Skeletal muscle satellite cell (primary cell): ENCODE data around the gene CHTF8.

Experiments
- H3K27me3 ChIP-seq: 2 replicates; pipeline ENCODE4 v1.7.0; 2013; ENCODE audit warnings: low read length; ENCODE audit not compliant: control insufficient read depth, insufficient read depth
- H3K36me3 ChIP-seq: 2 replicates; pipeline ENCODE4 v1.7.0; 2013; ENCODE audit warnings: mild to moderate bottlenecking, control low read depth, low read length; ENCODE audit not compliant: insufficient read depth
- H3K4me1 ChIP-seq: 2 replicates; pipeline ENCODE4 v1.7.0; 2013; ENCODE audit warnings: low read length; ENCODE audit not compliant: control insufficient read depth, insufficient read depth
- H3K4me2 ChIP-seq: 2 replicates; pipeline ENCODE4 v1.7.0; 2013; ENCODE audit warnings: mild to moderate bottlenecking, low read length
- H3K4me3 ChIP-seq: 2 replicates; pipeline ENCODE4 v1.7.0; 2013; ENCODE audit warnings: low read length
- H3K9ac ChIP-seq: 2 replicates; pipeline ENCODE4 v1.7.0; 2013; ENCODE audit warnings: mild to moderate bottlenecking, low read depth, low read length, moderate library complexity
- H3K9me3 ChIP-seq: replicated peaks from 2 replicates; pipeline ENCODE4 v1.7.0; 2013; ENCODE audit warnings: mild to moderate bottlenecking, control low read depth, low read length

CHTF8 gene

DNA sequence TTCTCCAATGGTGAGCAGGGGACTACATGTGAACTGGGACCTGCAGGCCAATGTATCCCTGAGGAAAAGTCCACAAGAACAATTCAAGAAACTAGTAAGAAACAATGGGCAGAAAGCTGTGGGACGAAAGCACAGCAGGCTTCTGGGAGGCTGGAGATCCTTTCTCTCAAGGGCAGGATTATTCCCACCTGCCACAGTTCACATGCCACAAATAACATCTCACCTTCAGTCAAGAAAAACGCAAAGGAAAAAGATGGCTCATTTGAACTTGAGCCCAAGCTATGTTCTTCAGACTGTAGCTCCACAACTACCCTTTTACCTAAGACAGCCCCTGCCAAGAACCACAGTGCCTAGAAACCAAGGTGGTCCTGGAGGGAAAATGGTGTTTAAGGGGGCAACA lies 13.9 kb downstream of the CHTF8 start:
- Histone ChIP-seq H3K9ac (no peak overlapping the region), H3K36me3 (peaks cover 48% of the 10 kb centered on the region), H3K9me3 (no peaks in the 10 kb centered on the region), H3K4me2 (no peak overlapping the region), H3K4me3 (no peak overlapping the region), H3K4me1 (no peaks in the 10 kb centered on the region), H3K27me3 (no peaks in the 10 kb centered on the region)

DNA sequence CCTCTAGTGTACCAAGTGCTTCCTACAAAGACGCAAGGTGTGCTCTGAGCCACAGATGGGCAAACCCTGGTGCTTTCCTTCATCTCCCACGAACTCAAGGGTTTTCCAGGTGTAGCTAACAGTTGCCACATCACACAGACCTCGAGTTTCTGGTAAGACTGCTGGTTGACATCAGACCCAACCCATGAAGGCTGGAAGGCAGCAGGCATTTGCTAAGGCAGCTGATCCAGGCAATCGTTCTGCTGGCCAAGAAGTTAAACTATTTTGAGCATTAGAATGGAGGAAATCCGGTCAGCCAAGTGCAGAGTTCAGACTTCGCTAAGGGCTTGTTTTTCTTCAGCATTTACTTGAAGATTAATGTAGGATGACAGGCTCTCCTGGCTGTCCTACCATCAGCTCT lies 15.5 kb downstream of the CHTF8 start:
- H3K36me3 ChIP-seq = peaks cover 48% of the 10 kb centered on the region
- H3K9me3 ChIP-seq = no peaks in the 10 kb centered on the region
- no peak overlapping the region for H3K4me3 ChIP-seq
- H3K27me3 ChIP-seq = no peaks in the 10 kb centered on the region
- H3K4me2 ChIP-seq = no peak overlapping the region
- H3K9ac ChIP-seq = no peak overlapping the region
- H3K4me1 ChIP-seq = no peaks in the 10 kb centered on the region

DNA sequence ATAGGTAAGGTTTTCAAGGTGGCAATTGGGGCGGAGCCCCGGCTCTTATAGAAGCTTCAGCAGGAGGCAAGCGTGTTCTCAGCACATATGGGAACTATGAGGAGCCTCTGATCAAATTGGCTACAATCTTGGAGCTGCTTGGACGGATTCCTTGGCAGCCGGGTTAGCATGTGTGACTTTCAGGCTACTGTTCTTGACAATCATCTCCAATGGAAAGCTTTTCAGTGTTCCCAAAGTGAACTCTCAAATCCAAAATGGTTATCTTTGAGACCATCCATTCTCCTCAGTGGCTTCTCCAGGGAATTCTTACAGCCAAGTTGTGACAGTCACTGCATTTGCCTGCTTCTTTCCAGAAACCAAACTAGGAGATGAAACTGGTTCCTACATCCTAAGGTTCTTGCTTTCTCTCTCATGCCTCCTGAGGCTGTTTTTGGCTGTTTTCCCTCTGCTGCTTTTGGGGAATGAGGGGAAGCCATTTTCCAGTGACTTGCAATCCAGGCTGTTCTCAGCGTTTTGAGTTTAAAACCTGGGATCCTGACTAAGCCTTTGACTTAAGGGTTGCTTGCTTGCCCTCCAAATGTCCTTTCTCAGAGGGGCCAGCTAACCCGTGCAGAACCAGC lies 16.0 kb downstream of the CHTF8 start:
- H3K4me3 ChIP-seq = no peak overlapping the region
- H3K4me1 ChIP-seq = no peaks in the 10 kb centered on the region
- H3K36me3 ChIP-seq = peaks cover 48% of the 10 kb centered on the region
- no peaks in the 10 kb centered on the region for H3K27me3 ChIP-seq
- H3K9me3 ChIP-seq = no peaks in the 10 kb centered on the region
- H3K9ac ChIP-seq = no peak overlapping the region
- no peak overlapping the region for H3K4me2 ChIP-seq

DNA sequence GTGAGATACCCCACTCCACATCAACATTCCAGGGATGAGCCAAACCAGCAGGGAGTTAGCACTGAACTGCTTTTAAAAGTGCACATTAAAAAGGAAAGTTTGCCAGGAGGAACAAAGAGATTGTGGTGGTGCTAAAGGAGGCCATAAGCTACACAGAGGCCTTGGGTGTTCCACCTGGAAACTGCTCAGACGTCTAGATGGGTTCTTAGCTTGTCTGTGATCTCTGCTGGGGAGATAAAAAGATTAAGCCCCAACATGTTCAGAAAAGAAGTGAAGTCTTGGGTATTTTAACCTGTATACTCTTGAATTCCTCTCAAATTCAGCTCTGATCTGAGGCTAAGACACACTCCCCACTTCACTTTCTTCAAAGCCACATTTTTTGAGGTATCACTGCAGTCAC lies 16.6 kb downstream of the CHTF8 start:
- H3K4me3 ChIP-seq = no peak overlapping the region
- peaks cover 43% of the 10 kb centered on the region for H3K36me3 ChIP-seq
- H3K9me3 ChIP-seq = no peaks in the 10 kb centered on the region
- H3K9ac ChIP-seq = no peak overlapping the region
- H3K4me2 ChIP-seq = no peak overlapping the region
- no peaks in the 10 kb centered on the region for H3K4me1 ChIP-seq
- no peaks in the 10 kb centered on the region for H3K27me3 ChIP-seq

DNA sequence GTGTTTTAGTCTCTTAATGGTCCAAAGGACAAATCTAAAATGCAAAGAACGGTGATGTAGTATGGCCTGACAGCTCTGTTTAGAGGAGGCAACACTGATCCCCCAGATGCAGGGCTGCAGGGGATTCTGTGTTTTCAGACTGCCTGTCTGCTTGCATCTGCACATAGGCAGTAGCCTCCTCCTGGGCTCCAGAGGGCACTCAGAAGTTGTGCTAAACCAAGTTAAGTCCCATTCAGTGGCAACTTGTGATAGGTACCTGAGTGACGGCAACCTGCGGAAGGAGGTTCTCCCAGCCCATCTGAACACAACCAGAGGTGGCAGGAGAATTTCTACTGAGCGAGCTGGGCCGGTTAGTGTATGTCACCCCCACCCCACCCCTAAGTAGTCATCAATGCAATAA lies 17.0 kb downstream of the CHTF8 start:
- Histone ChIP-seq H3K4me1 (no peaks in the 10 kb centered on the region), H3K4me2 (no peak overlapping the region), H3K4me3 (no peak overlapping the region), H3K9ac (no peak overlapping the region), H3K9me3 (no peaks in the 10 kb centered on the region), H3K36me3 (peaks cover 42% of the 10 kb centered on the region), H3K27me3 (no peaks in the 10 kb centered on the region)

DNA sequence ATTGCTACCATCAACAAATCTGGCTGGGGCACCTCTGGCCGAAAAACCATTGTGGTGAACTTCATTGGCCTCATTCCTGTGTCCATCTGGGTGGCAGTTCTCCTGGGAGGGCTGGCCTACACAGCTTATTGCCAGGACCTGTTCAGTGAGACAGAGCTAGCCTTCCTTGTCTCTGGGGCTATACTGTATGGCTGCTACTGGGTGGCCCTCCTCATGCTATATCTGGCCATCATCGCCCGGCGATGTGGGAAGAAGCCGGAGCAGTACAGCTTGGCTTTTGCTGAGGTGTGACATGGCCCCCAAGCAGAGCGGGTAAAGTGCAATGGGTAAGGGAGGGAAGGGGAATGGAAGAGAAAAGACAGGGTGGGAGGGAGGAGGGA lies 17.4 kb downstream of the CHTF8 start:
- peaks cover 38% of the 10 kb centered on the region for H3K36me3 ChIP-seq
- no peak overlapping the region for H3K4me3 ChIP-seq
- no peaks in the 10 kb centered on the region for H3K4me1 ChIP-seq
- H3K4me2 ChIP-seq = no peak overlapping the region
- H3K9ac ChIP-seq = no peak overlapping the region
- H3K9me3 ChIP-seq = no peaks in the 10 kb centered on the region
- no peaks in the 10 kb centered on the region for H3K27me3 ChIP-seq

DNA sequence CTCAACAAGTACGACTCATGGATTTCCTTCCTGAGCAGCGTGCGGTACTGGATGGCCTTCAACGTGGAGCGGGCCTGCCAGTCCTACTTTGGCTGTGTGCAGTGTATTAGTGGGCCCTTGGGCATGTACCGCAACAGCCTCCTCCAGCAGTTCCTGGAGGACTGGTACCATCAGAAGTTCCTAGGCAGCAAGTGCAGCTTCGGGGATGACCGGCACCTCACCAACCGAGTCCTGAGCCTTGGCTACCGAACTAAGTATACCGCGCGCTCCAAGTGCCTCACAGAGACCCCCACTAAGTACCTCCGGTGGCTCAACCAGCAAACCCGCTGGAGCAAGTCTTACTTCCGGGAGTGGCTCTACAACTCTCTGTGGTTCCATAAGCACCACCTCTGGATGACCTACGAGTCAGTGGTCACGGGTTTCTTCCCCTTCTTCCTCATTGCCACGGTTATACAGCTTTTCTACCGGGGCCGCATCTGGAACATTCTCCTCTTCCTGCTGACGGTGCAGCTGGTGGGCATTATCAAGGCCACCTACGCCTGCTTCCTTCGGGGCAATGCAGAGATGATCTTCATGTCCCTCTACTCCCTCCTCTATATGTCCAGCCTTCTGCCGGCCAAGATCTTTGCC lies 17.9 kb downstream of the CHTF8 start:
- Histone ChIP-seq H3K4me1 (no peaks in the 10 kb centered on the region), H3K9ac (no peak overlapping the region), H3K4me2 (no peak overlapping the region), H3K9me3 (no peaks in the 10 kb centered on the region), H3K36me3 (peaks cover 35% of the 10 kb centered on the region), H3K27me3 (no peaks in the 10 kb centered on the region), H3K4me3 (no peak overlapping the region)

DNA sequence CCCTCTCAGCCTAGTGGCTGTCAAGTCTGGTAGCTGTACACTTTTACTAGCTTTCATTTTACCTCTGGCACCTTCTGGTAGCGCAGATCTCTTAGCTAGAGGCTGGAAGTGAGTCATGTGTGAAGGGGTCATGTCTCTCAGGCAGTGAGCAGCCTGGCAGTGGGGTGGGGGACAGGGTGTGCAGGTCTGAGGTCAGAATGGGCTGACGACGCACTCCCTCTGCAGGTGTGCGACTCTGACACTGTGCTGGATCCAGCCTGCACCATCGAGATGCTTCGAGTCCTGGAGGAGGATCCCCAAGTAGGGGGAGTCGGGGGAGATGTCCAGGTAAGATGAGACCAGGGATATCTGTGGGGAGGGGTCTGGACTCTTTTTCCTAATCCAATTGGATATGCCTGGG lies 19.2 kb downstream of the CHTF8 start:
- Histone ChIP-seq H3K4me3 (no peak overlapping the region), H3K4me1 (no peaks in the 10 kb centered on the region), H3K36me3 (peaks cover 25% of the 10 kb centered on the region), H3K4me2 (no peak overlapping the region), H3K27me3 (peaks cover 5% of the 10 kb centered on the region), H3K9ac (no peak overlapping the region), H3K9me3 (no peaks in the 10 kb centered on the region)

DNA sequence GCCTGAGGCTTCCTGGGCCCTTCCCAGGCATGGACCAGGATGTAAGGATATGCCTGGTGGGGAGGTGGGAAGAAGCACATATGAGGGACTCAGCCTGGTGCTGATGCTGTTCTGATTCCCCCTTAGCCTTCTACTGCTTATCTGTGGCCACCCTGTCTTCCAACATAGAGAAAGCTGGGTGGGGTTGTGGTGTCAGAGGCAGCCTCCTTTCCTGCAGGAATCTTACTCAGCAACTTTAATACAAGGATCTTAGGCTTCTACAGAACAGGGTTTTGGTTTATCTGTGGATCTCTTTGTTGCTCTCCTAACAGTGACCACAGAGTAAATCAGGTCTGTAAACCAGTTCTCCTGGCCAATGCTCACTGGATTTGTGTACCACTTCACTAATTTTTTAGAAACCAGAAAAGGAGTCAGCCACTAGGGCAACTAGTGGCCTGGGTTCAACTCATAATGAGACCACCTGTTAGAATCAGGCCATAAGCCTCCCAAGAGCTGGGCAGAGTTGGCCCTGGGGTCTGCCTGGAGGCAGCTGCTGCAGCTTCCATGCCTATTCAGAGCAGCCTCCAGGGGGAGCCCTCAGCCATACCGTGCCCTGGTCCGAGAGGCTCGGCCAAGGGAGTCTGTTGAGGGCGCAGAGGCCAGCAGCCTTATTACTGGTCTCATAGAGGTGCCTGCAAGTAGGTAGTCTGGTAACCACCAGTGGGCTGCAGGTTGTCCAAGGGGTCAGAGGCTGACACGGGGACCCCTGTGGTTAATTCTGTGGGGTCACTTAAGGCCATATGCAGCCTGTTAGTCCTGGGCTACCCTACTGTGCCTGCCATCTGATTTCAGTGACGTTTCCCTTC lies 19.9 kb downstream of the CHTF8 start:
- Histone ChIP-seq H3K4me3 (no peak overlapping the region), H3K4me1 (peaks cover 4% of the 10 kb centered on the region), H3K4me2 (no peak overlapping the region), H3K9ac (no peak overlapping the region), H3K9me3 (no peaks in the 10 kb centered on the region), H3K27me3 (peaks cover 12% of the 10 kb centered on the region), H3K36me3 (peaks cover 25% of the 10 kb centered on the region)

DNA sequence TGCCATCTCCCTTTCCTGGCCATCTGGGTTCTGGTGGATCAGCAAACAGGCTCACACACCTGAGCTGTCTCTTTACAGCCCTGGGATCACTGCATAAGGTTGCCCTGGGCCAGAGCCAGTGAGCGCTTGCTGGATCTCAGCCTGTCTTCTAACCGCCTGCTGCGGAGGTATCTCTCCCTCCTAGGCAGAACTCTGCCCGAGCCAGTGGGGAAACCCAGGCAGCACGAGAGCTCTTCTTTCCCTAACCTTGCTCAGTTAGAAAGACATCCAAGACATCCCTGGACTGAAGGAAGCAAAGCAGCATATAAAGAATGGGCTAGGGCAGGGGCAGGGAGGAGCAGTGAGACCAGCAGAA lies 20.5 kb downstream of the CHTF8 start:
- Histone ChIP-seq H3K9ac (no peak overlapping the region), H3K4me1 (peaks cover 10% of the 10 kb centered on the region), H3K9me3 (no peaks in the 10 kb centered on the region), H3K4me2 (no peak overlapping the region), H3K27me3 (peaks cover 18% of the 10 kb centered on the region), H3K36me3 (peaks cover 25% of the 10 kb centered on the region), H3K4me3 (no peak overlapping the region)

DNA sequence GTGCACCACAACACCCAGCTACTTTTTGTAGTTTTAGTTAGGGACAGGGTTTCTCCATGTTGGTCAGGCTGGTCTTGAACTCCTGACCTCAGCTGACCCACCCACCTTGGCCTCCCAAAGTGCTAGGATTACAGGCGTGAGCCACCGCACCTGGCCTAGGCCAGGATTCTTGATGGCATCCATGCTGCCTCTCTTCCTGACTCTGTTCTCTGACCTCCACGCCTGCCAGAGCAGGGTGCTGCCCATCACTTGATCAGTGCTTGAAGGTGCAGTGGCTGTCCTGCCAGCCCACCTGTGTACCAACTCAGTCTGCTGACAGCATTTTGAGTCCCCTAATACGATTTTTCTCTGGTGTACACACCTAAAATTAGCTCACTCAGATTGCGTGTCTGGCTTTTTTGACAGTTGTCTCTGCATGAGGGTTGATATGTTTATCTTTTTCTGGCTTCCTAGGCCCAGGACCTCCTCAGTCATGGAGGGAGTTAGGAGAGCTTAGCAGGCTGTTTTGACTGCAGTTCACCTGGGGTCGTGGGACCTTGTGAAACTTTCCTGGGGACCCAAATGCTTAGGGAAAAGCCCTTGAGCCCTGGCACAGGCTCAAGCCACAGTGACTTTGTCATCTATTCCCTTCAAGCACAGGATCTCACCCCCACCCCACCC lies 21.0 kb downstream of the CHTF8 start:
- Histone ChIP-seq H3K9ac (no peak overlapping the region), H3K36me3 (peaks cover 25% of the 10 kb centered on the region), H3K9me3 (no peaks in the 10 kb centered on the region)

More for the DNA sequence above, 21.0 kb downstream of the CHTF8 start:
- Histone ChIP-seq H3K4me2 (no peak overlapping the region), H3K4me1 (peaks cover 15% of the 10 kb centered on the region), H3K4me3 (no peak overlapping the region), H3K27me3 (peaks cover 21% of the 10 kb centered on the region)
